ENCODE data around the gene ACP1.

ACP1 gene

DNA sequence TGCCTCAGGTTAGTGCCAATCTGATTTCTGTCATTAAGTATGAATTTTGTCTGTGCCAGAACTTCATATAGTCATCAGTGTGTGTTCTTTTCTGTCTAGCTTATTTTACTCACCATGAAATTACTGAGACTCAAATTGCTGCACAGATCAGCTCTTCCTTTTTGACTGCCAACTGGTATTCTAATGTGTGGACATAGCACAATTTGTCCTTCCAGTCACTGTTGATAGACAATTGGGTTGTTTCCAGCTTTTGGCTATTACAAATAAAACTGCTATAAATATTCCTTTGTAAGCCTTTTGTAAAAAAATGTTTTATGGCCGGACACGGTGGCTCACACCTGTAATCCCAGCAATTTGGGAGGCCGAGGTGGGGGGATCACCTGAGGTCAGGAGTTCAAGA, 8.7 kb upstream of the ACP1 start:
- DNase-seq = no peak

DNA sequence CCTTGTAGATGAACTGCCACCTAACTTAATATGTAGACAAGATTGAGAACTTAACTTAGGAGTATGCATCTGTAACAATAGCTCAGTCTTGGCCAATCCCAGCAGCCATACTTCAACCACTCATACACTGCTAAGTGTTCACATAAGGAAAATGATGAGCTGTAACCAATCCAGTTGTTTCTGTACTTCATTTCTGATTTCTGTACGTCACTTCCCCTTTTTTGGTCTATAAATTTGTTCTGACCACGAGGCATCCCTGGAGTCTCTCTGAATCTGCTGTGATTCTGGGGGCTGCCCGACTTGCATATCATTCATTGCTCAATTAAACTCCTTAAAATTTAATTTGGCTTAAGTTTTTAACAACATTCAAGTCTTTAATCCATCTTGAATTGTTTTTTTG, 7.3 kb upstream of the ACP1 start:
- DNase-seq = no peak

DNA sequence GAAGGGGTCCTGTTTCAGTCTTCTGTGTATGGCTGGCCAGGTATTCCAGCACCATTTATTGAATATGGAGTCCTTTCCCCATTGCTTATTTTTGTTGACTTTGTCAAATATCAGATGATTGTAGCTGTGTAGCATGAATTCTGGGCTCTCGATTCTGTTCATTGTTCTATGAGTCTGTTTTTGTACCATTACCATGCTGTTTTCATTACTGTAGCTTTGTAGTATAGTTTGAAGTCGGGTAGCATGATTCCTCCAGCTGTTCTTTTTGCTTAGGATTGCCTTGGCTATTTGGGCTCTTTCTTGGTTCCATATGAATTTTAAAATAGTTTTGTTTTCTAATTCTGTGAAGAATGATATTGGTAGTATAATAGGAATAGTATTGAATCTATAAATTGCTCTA, 6.9 kb upstream of the ACP1 start:
- no peak for DNase-seq

DNA sequence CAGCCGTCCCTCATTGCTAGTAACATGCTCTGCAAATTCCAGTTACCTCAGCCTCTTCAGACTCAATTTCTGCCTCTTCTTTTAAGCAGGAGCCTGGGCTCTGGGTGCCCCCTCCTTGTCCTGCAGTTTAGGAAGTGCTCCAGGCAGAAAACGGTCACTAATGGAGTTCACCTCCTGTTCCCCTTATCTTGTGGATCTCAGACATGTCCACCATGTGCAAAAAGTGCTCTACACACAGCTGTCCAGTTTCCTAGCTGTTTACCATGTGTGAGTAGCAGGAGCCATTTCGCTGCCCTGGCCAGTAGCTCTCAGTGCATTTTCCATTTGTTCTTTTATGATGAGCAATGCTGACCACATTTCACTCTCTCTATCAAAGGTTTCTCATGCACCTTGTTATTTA, 5.8 kb upstream of the ACP1 start:
- no peak for DNase-seq

DNA sequence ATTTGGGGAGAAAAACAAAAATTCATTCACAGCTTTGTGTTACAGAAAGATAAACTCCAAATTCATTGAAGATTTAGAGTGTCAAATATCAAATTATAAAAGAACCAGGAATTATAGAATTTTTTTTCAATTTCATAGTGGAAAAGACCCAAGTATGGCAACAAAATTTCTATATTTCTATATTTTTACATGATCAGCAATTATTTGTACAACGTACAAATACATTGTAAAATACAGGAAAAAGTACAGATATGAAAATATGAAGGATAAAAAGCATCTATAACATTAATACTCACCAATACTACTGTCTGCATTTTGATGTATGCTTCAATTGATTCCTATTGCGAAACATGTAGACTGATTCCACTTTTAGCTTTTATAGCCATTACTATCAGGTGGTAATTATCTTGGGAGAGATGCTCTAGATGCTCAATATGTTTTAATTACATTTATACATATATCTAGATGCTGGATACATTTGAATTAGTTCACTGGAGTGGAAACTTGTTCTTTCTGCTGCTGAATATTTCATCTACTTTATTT, 4.9 kb upstream of the ACP1 start:
- no peak for DNase-seq

DNA sequence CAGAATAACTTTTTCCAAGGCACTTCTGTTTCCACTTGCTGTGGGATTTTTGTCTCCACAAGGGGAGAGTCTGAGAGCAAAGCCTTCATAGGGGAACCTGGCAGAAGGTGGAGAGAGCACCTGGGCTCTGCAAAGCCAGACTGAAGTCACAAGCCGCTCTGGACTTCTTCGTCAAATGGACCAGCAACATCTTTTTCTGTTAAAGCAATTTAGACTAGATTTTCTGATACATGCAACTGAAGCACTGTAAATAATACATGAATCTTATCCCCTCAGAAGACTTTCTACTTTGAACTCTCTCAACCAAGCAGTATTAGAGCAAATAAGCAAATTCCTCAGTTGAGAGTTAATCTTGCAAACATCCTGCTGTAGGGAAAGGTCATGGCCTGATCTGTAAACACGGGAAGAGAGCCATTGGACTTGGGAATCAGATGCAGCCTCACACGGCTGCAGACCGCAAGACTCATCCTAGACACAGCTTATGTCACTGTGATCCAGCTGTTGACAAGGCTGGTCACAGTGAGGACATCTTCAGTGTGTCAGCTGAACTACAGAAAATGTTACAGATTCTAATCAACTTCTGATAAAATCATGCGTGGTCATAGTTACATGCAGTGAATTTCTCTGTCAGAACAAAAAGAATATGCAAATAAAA, 4.1 kb upstream of the ACP1 start:
- no peak for DNase-seq

DNA sequence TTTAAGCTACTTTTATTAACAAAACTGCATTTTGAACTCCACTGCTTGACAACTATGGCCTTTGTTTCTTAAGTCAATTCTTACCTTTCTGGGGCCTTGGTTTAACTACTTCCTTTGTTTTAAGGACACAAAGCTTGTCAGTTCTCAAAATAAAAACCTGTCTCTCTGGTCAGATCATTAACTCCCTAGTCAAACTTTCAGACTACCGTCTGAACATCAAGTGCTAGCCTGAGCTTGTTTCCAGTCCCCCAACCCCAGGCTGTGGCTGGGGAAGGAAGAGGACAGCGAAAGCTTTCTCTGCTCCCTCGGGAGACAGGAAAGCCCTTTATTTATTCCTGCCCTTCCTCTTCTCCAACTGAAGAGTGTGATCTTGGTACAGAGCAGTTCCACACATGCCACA, 2.6 kb upstream of the ACP1 start:
- DNase-seq = no peak

DNA sequence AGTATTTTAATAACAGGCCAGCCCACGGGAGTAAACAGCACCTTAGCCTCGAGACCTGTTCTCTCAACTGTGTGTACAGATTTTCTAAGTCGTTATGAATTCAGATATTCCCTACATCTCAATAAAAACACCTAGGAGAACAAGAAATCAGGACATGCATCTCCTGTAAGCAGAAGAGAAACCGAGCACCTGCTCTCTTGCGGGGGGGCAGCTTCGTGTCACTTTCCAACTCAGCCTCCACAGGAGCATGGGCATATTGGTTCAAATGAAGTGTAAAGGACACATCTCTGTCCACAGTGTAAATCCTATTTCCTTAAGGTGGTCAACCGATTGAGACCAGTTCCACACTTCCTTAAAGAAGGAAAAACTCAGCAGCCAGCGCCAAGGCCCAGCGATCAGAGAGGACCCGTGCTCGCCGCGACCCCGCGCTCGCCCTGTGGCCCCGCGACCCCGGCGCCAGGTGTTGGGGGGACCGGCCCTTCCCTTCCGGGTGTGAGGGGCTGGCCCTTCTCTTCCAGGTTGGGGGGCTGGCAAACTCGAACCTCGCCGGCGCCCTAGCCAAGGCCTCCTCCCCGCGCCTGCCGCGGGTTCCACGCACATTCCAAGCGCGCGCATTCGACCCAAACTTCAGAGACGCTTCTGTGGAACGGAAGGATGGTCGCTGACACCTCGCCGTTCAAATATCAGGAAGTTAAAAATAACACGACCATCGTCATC, 1.6 kb upstream of the ACP1 start:
- peak; percentile 64 for DNase-seq

DNA sequence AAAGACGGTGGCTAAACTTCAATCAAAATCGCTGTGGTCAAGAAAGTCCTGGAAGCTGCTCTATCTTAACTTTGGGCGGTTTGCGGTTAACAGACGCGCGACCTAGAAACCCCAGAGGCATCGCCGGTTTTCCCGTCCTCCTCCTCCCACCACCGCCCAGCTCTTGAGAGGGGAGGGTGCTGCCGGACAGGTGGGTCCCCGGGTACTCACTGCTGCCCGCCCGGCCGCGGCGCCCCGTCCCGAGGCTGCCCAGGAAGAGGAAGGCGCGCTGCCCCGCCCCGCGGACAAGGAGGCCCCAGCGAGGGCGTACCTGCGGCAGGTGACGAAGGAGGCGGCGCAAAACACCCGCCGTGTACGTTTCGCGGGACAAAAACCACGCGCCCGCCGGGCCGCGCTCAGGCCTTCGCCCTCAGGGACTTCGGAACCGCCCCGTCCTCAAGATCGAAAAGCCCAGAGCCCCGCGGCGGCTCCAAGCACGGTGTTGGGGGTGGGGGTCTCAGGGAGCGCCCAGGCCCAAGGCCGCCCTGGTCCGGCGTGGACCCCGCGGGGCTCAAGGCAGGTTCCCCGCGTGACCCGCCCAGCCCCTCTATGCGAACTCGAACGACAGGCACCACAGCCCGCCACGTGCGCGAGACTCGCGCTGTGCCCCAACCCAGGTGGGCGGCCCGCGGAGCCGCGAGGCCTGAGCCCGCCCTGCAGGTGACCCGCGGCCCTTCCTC, 814 bp upstream of the ACP1 start, which contains the start of gene SH3YL1:
TSS of gene SH3YL1 (minus strand) at position 259 of the 719 bp plus-strand sequence. CDS start at position 211, 48 bp downstream.
- DNase-seq = peak; percentile 87

DNA sequence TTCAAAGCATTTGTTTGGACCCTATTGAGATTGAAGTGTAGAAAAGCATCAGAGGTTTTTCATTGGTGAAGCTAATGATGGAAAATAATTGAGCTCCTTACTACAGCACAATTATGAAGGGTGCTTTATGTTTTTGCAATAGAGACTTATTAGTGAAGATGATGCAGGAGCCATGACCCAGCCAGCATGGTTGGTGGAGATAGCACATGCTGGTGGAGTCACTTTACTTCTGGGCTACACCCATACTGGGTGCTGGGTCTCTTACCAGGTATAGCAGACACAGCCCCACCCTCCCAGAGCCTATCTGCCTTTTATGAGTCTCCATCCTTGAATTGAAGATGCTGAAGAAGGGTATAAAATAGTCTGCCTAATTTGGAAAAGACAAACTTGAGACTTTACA, 3.6 kb downstream of the ACP1 start:
- DNase-seq = no peak

DNA sequence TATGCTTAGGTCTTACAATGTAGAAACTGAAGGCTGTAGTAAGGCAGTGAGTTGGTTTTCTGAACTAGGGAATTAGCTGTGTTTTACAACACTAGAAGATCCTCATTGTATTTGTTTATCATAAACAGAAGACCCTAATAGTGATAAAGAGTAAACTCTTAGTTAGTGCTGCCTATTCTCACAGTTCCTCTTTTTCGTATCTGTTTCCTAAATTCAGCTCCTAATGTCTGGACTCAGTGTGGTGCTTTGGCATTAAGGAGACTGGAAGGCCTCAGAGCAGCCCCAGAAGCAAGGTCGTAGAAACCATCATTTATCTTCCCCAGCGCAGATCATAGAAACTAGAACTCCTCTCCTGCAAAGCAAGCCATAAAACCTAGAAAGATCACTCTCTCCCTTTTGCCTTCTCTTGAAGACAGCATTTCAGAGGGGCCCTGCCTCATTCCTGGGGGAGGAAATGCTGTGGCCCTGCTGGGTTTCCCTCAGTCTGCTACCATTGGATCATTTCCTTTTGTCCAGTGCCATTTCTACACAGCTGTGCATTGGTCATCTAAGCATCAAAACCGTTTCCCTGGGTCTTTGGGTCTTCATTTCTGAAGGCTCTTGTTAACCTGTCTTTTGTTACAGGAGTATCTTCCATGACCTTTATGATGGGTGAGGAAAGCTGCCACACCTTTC, 4.7 kb downstream of the ACP1 start:
- DNase-seq = no peak

DNA sequence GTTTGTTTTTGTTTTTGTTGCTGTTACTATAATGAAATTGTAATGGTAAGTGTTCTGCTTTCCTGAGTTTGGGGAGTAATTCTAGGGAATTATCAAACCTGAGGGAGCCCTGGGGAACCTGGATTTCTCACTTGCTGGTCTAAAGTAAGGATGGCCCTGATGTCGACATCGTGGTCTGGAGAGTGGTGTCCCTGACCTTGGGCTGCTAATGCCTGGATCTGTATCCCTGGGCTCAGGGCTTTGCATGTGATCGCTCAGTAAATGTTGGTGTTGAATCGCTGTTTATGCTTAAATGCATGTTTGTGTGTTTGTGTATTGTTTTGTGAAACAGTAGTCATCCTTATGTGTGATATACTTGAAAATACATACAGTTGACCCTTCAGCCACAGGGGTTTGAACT, 6.1 kb downstream of the ACP1 start:
- DNase-seq = no peak

DNA sequence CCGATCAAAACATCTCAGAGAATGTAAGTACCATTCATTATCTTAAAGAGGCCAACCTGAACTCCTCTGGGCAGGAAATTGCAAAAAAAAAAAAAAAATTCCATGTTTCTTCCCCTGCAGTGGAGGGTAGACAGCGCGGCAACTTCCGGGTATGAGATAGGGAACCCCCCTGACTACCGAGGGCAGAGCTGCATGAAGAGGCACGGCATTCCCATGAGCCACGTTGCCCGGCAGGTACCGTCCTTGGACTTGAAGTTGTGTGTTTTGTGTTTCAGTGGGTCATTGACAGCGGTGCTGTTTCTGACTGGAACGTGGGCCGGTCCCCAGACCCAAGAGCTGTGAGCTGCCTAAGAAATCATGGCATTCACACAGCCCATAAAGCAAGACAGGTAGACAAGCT, 7.2 kb downstream of the ACP1 start:
- no peak for DNase-seq

DNA sequence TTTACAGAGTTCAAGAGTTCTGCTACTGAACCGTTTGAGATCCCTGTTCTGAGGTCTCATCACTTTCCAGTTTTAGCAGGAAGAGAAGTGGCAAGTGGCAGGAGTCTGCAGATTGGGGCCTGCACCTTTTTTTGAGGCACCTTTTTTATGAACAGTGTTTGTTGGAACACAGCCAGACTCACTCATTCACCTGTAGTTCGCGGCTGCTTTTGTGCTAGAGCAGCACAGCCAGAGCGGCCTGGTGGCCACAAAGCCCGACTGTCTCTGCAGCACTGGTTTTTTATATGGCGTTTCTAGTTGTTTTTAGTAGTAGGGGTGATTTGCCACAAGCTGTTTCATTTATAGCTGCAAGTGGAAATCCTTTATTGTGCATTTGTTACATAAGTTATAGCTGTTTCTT, 8.6 kb downstream of the ACP1 start:
- DNase-seq = no peak

DNA sequence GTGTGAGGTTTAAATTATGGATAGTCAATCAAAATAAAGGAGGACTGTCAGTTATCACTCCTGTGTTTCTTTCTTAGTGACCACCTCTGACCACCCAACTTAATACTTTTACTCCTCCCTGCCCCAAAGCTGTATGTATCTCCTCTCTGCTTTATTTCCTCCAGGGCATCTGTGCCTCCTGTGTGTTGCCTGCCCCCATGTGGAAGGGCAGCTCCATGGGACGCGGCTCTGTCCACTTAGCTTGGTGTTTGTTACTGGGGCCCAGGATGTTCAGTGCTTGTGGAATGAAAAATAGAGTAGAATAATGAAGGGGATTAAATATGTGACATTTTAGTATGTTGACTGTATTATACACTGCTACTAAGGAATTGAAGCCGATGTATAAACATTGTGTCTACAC, 9.8 kb downstream of the ACP1 start:
- DNase-seq = no peak

DNA sequence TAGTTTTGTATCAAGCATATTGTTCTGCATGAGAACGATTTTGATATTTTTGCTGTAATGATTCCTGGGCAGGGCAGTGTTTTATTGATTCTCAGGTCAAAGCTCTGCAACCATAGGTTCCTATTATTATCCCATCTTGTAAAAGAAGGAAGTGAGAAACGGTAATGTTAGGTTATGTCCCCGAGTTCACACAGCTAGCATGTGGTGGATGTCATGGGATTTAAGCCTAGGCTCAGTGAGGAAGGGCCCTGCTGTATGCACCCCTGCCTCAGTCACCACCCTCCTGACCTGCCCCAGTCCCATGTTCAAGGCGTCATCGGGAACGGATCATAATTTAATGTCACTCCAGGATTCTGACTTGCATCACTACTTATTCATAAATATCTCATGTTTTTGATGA, 10.7 kb downstream of the ACP1 start:
- DNase-seq = no peak

DNA sequence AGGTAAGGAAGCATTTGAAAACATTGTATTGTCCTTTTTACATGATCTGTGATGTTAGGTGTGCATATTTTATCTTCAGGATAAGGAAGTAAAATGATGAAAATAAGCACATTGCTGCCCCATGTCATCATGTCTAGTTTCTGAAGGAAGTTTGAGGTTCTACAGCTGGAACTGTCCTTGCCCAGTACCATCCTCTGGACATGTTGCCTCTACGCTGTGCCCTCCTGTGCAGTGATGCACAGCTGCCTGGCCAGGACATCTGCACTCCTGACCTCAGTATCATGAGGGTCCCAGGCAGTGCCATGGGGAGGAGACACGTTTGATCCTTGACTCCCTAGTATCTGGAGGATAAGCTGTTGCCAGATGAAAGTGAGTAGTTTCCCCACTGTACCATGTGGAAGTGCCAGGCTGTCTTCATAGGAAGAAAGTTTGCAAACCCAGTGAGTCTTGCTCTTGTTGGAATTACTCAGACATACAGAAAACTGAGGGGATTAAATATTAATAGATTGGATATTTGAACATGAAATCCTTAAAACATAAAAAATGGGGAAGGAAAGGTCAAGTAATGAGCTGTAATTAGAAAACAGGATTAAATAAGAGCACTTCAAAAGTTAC, 13.7 kb downstream of the ACP1 start:
- no peak for DNase-seq

DNA sequence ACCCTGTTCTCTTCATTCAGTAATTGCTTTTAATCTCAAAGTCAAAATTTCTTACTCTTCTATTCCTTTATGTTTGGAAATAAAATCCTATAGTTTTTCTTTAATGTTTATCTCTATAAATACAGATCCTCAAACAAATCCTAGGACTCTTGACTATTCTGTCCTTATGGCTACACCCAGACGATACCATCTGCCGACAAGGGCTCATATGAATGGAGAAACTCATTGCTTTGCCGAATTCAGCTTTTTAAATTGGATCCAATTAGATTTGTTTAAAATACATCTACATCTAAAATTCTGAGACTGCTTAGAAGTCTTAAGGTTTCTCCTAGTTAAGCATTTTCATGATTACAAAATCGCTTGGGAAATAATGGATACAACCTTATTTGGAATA, 14.2 kb downstream of the ACP1 start:
- no peak for DNase-seq

DNA sequence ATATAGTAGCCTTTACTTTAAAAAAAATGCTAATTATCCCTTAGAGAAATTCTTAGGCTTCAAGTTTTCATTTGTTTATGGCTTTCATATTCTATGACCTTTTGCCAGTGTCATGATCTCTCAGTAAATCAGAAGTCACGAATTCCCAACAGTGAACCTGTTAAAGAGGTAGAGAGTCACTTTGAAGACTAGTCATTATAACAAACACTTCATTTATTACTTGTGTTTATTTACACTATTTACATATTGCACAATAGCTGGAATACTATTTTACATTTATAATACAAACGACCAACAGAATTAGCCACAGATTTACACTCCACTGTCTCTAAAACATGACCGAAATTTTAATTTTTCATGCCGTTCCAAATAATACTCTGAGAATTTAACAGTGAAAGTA, 14.6 kb downstream of the ACP1 start:
- no peak for DNase-seq

DNA sequence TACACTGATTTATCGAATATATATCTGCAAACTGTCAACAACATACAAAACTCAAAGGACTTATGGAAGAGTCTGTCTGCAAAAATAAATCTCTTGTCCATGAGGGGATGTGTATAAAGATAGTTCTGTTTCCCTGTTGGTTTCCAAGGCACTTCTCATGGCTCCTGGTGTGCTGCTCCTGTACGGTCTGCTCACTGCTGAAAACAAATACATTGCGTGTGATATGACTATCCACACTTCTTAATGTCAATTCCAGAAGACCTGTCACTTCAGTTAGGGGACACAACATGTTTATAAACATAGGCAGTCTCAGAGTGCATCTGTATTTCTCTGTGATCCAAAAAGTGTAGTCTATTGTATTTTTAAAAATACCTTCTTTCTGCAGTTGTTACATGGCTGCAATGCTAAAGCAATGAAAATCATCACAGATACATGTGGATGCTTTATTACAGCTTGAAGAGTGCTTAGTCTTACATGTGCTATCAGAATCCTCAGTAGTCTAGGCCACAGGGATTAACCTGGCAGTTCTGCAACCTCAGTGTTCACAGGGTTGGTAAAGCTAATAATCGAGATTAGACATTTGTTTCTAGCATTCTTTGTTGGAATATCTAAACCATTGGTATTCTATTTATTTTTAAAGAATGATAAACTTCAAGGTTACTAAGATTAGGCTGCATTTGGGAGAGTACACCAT, 15.4 kb downstream of the ACP1 start:
- no peak for DNase-seq

DNA sequence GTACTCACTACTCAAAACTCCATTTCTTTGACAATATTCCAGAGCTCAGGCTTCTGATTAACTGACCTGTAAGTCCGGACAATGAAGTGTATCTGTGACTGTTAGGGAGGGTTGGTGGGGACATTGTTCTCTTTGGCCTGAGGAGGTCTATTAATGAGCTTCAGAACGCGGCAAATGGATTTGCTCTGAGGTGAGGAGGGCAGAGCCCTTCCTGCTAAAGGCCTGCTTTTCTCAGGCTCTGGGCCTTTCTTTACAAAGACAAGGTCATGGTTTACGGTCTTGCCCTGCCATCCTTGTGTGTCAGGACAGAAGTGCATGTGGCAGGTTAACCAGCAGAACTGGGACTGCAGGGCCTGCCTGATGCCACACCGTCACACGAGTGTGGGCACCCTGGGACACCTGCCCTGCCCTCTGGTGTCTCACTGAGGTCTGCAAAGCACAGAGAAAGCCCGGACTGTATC, 15.9 kb downstream of the ACP1 start:
- DNase-seq = no peak

DNA sequence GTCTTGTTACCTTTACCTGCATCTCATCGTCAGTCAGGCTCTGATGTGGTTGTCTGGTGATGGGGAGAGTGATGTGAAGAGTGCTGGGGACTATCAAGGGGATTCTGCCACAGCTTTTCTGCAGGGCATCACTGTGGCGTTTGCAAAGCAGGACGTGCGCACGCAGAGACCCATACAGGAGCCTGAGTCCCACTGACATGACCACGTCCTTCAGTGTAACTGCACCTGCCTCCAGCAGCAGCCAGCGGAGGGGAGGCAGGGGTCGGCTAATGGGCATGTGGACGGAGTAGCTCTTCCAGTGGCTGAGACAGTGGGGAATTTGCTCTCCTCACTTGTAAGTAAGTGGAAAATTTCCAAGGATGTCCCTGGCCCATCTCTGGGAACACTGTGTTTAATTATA, 16.6 kb downstream of the ACP1 start:
- DNase-seq = no peak

Data from activated effector memory CD4-positive, alpha-beta T cell treated with anti-CD3 and anti-CD28 coated beads, Interleukin-2, amount 50 U/mL, for 16 hours (primary cell).